IPS-NIHi11 (cell line): ENCODE measurements around the gene CARD9.
"Not testable (repeated sequence)": the region's sequence is repeated elsewhere in the genome, so short reads cannot be mapped to it uniquely, and the experiment has no call there.

Experiments
- DNase-seq: peaks from one replicate; pipeline ENCODE4 v3.0.0; 2012; ENCODE audit warnings: mixed read lengths, low spot score

Gene CARD9, protein sequence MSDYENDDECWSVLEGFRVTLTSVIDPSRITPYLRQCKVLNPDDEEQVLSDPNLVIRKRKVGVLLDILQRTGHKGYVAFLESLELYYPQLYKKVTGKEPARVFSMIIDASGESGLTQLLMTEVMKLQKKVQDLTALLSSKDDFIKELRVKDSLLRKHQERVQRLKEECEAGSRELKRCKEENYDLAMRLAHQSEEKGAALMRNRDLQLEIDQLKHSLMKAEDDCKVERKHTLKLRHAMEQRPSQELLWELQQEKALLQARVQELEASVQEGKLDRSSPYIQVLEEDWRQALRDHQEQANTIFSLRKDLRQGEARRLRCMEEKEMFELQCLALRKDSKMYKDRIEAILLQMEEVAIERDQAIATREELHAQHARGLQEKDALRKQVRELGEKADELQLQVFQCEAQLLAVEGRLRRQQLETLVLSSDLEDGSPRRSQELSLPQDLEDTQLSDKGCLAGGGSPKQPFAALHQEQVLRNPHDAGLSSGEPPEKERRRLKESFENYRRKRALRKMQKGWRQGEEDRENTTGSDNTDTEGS

DNA sequence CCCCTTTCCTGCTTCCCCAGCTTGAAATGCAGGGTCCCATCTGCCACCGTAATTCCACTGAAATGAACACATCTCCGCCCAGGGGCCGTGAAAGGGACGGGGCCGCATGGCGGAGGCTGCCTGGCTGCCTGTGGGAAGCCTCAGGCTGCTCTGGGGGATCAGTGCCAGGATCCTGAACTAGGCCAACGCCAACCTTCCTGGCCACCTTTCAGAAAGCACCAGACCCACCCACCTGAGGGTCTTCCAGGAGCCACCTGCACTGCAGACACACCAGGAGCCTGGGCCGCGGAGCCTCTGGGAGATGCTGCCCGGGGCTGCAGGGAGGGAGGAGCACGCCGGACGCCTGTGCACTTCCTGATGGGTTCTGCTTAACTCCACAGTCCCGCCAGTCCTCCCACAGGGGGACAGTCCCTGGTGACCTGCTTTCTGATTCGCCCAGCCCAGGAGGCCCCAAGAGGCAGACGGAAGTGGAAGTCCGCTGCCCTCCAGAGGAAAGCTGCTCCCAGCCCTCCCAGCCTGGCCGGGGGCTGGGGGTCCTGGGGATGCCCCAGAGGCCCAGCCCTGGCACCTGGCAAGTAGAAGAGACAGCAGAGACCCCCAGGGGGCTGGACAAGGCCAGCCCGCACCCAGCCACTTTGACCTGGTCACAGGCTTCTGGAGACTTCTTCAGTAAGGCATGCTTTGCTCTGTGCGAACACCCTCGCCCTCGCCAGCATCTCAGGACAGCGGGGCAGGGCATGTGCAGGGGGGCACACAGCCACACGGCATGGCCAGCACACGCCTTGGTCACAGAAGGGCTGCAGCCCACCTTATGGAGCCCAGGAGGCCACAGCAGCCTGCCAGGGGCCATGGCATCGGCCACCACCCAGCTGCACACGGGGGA lies at the start of gene CARD9:
Gene CARD9 (minus strand): TSS at position 370 of the 883 bp plus-strand sequence. CDS start 1,591 bp downstream, outside the sequence.
- DNase-seq: no peak

DNA sequence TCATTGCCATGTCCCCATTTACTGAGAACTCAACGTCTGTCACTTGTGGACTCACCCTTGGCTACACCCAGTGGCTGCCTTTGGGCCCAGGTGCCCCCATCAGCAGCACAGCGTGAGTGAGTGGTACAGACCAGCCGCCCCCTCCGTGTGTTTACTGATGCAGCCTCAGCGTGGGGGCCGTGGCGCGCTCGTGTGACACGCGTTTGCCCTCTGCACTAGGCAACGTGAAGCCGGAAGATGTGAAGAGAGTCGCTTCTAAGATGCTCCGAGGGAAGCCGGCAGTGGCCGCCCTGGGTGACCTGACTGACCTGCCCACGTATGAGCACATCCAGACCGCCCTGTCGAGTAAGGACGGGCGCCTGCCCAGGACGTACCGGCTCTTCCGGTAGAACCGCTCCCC lies 49.4 kb upstream of the CARD9 start:
- DNase-seq: no peak

DNA sequence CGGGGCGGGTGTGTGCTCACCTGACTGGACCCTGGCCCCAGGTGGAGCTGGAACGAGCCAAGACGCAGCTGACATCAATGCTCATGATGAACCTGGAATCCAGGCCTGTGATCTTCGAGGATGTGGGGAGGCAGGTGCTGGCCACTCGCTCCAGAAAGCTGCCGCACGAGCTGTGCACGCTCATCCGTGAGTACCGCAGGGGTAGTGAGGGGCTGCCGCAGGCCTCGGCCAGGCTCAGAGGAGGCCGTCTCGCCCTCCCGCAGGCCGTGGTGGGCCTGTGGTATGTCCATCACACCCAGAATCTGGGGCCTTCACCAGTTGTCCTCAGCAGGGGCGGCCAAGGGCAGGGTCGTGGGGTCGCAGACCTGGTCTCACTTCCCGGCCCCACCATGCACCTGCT lies 48.3 kb upstream of the CARD9 start:
- no peak for DNase-seq

DNA sequence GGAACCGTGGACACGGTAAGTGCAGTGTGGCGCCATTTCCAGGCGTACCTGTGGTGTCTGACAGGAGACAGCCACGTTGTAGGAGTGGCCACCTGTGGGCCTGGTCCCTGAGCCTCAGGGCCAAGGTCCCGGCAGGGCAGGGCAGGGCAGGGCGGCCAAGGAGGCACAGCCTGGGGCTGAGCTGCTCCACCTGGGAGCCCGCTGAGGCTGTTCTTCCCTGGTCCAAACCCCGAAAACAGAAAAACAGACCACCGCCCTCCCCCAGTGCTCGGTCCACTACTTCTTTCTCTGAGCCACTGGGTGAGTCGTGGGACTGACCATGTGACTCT lies 45.6 kb upstream of the CARD9 start:
- no peak for DNase-seq

DNA sequence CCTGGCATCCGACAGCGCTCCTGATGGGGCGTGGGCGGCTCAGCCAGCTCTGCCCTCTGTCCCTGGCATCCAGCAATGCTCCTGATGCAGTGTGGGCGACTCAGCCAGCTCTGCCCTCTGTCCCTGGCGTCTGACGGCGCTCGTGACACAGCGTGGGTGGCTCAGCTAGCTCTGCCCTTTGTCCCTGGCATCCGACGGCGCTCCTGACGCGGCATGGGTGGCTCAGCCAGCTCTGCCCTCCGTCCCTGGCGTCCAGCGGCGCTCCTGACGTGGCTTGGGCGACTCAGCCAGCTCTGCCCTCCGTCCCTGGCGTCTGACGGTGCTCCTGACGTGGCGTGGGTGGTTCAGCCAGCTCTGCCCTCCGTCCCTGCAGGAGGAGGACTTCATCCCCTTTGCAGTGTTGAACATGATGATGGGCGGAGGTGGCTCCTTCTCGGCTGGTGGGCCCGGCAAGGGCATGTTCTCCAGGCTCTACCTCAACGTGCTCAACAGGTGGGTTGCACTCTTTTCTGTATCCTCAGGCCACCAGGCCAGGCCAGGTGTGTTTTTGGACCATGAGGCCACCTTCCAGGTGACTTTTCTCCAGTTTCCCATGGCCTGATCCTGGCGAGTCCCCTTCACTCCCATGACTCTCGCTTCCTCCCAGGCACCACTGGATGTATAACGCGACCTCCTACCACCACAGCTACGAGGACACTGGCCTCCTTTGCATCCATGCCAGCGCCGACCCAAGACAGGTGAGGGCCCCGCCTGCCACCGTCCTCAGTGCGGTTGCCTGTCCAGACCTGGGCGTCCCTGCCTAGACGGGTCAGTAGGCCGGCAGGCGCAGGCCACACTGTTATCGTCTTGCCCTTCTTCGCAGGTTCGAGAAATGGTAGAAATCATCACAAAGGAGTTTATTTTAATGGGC lies 45.0 kb upstream of the CARD9 start:
- DNase-seq: no peak

DNA sequence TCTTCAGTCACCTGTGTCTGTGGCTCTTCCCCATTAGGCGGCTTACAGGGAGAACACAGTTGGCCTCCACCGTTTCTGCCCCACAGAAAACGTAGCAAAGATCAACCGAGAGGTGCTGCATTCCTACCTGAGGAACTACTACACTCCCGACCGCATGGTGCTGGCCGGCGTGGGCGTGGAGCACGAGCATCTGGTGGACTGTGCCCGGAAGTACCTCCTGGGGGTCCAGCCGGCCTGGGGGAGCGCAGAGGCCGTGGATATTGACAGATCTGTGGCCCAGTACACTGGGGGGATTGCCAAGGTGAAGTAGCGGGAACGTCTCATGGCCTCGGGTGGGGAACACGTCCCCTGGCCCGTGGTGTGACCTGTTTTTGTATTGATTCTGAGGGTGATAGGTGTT lies 43.4 kb upstream of the CARD9 start:
- no peak for DNase-seq

DNA sequence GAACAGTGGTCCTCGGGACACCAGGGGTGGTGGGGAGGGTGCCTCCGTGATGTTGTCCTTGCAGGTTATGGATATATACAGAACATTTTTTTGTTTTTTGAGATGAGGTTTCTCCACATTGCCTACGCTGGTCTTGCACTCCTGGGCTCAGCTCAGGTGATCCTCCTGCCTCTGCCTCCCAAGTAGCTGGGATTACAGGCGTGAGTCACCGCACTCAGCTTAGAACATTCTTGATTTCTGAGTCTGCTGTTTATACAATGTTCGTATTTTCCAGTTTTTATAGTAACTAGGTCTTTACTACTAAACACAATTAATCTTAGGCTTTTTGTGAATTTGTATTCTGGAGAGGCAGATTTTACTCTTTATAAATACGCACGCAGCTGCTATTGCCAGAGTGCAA lies 43.0 kb upstream of the CARD9 start:
- DNase-seq: no peak

DNA sequence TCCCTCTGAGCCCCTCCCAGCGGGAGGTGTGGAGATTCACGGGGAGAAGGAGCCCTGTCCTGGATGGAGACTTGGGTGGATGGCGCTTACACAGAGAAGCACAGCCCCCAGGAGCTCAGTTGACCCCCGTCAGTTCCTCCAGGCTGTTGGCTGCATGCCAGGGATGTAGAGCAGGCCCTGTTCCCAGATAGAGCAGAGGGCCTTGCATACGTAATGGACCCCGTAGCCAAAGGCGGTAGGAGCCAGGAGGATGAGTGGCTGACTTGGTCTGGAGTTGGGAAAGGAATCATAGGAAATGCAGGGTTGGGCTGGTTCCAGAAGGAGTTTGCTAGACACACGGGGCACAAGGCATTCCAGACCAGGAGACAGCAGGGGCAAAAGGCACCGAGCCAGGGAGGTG lies 39.5 kb upstream of the CARD9 start:
- no peak for DNase-seq

DNA sequence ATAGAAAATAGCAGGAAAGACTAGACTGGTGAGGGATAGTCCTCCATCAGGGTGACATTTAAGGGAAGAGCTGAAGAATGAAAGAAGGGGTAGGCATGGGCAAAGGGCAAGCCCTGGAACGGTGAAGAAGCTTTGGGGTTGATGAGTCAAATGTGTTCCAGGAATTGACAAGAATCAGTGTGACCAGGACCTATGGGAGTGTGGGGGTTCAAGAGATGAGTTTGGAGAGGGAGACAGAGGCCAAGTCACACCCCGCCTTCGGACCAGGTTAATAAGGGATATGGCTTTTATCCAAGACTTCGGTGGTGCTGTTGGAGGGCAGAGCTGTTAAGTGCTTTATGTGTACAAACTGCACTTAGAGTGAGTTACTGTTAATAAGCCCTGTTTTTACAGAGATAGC lies 37.9 kb upstream of the CARD9 start:
- no peak for DNase-seq

DNA sequence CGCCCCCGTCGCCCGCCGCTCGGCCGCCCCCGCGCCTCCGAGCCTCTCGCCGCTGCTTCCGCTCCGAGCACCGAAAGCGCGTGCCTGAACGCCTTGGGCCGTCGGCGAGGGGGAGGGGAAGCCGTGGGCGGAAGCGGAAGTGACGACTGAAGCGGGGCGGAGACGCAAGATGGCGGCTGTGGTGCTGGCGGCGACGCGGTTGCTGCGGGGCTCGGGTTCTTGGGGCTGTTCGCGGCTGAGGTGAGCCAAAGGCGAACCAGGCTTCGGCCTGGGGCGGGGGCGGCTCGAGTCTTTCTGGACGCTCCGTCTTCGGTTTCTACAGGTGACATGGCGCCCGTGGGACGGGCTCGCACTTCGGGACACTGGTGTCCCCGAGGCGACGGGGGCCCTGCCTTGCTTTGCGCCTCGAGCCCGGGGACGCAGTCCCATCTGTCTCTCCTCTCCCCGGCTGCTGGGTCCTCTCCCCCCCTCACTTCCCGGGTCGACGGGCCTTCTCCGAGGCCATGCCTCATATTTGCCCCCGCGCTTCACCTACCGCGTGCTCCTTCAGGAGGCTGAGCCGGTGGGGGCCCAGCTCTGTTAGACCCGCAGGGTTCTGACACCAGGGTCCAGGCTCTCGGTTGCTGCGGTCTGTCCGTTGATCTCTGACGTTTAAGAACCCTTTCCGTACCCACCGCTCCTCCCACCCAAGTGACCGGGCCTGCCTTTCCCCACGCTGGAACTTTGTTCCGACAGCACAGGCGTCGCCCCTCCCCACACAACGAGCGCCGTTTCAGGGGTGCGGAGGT lies 37.2 kb upstream of the CARD9 start, which contains the start of the genes ENTR1 and PMPCA:
Gene ENTR1 (minus strand): TSS at position 115 of the 788 bp plus-strand sequence. CDS start 217 bp downstream, outside the sequence.
Gene PMPCA (plus strand): TSS at position 159 of the 788 bp plus-strand sequence. CDS start 11 bp downstream, at position 170.
- peak; percentile 100 for DNase-seq

DNA sequence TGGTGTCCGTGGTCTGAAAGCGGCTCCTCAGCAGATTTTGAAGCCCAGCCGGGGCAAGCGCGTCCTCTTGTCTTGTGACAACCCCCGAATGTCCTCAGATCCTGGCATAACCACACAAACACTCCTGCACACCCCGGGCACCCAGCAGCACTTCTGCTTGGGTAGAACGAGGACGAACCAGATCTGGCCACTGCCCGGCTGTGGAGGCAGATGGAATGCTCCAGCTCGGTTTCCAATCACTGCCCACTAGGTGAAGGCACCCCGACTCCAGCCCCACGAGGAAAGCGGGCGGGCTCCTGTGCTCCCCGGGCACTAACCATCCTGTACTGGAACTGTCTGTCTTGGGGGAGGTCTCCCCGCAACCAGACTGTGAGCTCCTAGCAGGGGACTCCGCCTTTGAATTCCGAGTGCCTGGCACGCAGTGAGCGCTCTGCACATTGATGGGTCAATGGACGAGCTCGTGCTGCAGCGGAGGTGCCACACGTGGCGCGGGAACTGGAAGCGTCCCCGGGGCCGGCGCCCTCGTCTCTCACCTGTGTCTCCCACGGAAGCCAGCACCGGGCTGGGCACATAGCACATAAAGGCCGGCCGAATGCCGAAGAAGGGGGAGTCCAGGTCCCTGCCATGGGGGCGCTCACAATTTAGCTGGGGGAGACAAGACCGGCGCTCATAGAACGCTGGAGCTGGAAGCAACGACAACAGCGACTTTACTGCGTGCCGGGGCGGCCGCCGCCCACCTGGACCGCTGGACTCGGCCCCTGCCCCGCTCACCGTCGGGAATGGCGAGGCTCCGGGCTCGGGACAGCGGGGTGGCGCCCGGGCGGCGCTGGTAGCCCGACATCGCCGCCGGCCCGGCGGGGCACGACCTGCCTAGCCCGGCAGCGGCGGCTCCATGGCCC lies 36.3 kb upstream of the CARD9 start:
- DNase-seq: peak; percentile 70

DNA sequence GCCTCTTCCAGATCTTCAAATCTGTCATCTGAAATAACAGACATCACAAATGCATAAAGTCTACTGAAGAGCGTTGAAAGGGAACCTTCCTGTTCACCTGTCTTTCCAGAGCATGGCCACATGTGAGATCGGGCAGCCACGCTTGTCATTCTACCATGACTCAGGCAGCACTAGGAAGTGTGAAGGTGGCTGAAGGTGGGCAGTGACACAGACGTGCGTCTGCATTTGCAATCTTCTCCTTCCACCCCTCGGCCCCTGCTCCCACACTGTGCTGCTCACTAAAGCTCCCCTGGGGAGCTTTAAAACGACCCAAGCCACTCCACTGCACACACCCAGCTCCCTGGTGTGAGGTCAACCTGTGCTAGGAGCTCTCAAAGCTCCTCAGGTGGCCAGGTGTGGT lies 34.4 kb upstream of the CARD9 start:
- DNase-seq: no peak

DNA sequence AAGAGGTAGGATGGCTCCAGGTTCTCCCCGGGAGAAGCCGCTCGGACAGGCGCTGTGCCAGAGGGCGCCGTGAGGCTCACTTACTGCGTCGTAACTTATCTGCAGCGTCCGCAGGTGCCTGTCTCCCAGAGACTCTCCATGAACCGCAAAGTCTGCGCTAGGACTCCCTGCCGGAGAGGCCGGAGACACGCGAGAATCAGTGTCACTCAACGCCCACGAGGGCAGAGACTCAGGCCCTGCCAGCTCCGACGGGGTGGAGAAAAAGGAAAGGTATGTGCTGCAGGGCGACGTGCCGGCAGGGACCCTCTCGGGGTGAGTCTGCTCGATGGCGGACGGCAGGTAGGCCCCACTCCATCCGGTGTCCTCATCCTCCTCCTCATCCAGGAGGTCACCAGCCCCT lies 33.6 kb upstream of the CARD9 start:
- DNase-seq: not testable (repeated sequence)

DNA sequence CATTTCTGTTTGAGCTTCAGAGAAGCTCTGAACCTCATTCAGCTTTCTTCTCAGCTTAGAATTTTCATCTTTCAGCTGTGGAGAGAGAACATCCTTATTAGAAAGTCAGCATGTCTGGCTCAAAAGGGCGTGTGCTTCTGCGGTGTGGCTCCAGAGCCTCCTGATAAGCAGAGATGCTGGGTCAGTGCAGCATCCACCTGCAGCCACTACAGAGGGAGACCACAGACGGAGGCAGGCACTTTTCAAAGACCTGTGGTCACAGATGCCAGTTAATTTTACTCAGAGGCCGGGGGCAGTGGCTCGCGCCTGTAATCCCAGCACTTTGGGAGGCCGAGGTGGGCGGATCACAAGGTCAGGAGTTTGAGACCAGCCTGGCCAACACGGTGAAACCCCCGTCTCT lies 32.4 kb upstream of the CARD9 start:
- DNase-seq: not testable (repeated sequence)

DNA sequence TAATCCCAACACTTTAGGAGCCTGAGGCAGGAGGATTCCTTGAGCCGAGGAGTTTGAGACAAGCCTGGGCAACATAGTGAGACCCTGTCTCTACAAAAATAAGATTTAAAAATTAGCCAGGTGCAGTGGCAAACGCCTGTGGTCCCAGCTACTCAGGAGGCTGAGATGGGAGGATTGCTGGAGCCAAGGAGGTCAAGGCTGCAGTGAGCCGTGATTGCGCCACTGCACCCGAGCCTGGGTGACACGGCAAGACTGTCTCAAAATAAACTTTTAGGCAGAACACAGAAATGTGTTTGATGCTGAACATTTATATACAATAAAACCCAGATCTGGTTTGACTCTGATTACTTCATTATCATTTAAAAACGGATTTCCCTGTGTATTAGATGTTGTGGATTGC lies 32.0 kb upstream of the CARD9 start:
- DNase-seq: no peak

DNA sequence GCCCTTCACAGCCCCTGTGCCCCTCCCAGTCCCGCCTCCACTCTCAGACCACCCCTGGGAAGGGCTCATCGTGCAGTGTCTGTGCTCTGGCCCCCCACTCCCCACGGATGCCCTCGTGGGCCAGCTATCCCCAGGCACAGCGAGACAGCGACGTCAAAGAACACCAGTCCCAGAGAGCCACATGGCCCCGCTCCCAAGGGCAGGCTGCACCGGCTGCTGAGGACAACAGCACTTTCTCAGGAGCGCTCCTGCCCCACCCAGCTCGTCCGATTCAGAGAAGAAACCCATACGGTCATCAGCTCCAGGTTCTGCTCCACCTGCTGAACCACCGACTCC lies 31.3 kb upstream of the CARD9 start:
- DNase-seq: no peak

DNA sequence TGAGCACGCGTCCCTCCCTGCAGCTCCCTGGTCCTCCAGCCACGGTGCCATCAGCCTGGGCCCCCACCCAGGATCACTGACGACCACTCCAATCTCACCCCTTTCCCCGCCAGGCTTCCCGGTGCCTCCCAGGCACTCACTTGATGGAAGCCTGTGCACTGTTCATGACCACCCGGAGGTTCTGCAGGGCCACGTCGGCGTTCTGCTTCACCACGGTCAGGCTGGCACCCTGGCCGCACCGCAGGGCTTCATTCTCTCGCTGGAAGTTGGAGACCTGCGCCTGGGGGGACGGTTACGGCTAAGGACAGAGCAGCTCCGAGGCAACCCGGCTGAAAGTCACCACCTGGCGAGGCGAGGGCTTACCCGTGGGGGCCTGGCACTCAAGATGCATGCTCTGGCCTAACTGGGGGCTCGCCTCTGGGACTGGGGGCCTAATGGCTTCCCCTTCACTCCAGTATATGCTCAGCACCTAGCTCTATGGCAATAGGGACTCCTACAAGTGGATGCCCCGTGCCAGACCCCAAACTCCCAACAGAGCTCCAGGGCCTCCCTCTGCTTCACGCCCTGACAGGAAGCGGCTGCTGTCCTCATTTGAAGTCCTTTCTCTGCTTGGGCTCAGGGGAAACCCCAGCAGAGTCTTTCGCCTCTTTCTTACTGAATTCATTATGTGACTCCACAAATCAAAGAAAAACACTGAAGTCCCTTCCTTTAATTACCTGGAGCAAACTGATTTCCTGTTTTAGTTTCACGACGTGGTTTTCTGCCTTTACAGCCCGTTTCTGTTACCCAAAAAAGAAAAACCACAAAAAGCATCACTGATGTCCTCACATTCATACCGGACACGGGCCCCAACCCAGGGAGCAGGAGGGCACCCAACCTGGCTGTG lies 30.7 kb upstream of the CARD9 start:
- no peak for DNase-seq

DNA sequence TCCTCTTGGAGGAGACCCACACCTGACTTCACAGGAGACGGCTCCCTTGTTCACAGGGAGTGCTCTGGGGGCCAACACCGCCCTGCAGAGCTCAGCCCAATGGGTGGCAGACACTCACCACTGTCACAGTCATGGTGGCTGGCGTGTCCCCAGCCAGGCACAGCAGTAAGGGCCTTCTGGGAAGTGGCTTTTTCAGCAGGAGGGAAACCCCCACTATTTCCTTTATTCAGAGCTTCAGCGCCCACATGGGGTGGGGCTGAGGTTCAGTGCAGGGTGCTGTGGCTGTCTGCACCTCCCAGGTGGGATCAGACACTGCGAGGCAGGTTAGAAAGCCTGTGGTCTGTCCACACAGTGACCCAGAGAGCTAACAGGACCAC lies 30.1 kb upstream of the CARD9 start:
- no peak for DNase-seq

DNA sequence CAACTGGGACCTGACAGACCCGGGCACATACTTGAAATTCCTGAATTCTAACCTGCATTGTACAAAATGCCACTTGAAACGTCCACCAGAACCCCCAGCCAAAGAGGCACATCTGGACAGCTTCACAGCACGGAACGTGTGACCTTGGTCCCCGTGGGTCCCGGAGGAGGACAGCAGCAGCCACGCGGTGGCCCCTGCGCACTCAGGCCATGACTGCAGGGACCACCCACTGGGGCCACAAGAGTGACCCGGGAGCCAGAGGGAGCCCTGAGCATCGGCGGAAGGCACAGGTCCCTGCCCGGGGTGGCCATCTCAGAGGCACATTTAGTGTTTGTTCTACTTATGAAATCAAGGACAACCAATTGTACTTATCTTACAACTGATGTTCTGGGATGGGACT lies 28.6 kb upstream of the CARD9 start:
- DNase-seq: no peak
